ENCODE data around the gene SLC9A5.

SLC9A5 gene

GRCh38 chr16:67270931-67271338, 22.2 kb downstream of the SLC9A5 start:
- Histone ChIP-seq H3K9me3 (no peaks in the 10 kb centered on the region), H3K4me3 (ENCODE audit: low read depth, low read length) (no peak overlapping the region), H3K36me3 (no peaks in the 10 kb centered on the region), H3K4me1 (no peaks in the 10 kb centered on the region), H3K27me3 (peaks cover 3% of the 10 kb centered on the region; the same call in 1 of the 2 replicates)
- TF ChIP-seq CTCF (IDR thresholded peaks at IDR 0.05; ENCODE audit: low read depth, low read length) = no peak
- no peak for DNase-seq

- no peak overlapping the region for H3K4me3 ChIP-seq (ENCODE audit: low read depth, low read length)
- no peaks in the 10 kb centered on the region for H3K4me1 ChIP-seq
- peaks cover 3% of the 10 kb centered on the region; the same call in 1 of the 2 replicates for H3K27me3 ChIP-seq
- DNase-seq = no peak
- TF ChIP-seq CTCF (IDR thresholded peaks at IDR 0.05; ENCODE audit: low read depth, low read length) = no peak
- no peaks in the 10 kb centered on the region for H3K36me3 ChIP-seq
- no peaks in the 10 kb centered on the region for H3K9me3 ChIP-seq
Measured at GRCh38 chr16:67271446-67271845, 22.7 kb downstream of the SLC9A5 start.

GRCh38 chr16:67275321-67275720, 26.5 kb downstream of the SLC9A5 start:
- no peaks in the 10 kb centered on the region for H3K27me3 ChIP-seq
- no peak for TF ChIP-seq CTCF (IDR thresholded peaks at IDR 0.05; ENCODE audit: low read depth, low read length)
- DNase-seq = no peak
- no peaks in the 10 kb centered on the region for H3K4me1 ChIP-seq
- no peaks in the 10 kb centered on the region for H3K9me3 ChIP-seq
- no peaks in the 10 kb centered on the region; the same call in 1 of the 2 replicates for H3K36me3 ChIP-seq
- H3K4me3 ChIP-seq (ENCODE audit: low read depth, low read length) = no peak overlapping the region

- Histone ChIP-seq H3K36me3 (no peaks in the 10 kb centered on the region; the same call in 1 of the 2 replicates), H3K4me3 (ENCODE audit: low read depth, low read length) (no peak overlapping the region), H3K4me1 (no peaks in the 10 kb centered on the region), H3K9me3 (no peaks in the 10 kb centered on the region), H3K27me3 (no peaks in the 10 kb centered on the region)
- DNase-seq = no peak
- no peak for TF ChIP-seq CTCF (IDR thresholded peaks at IDR 0.05; ENCODE audit: low read depth, low read length)
Measured at GRCh38 chr16:67277294-67277998, 28.7 kb downstream of the SLC9A5 start.

GRCh38 chr16:67277999-67278772, 29.4 kb downstream of the SLC9A5 start:
- Histone ChIP-seq H3K27me3 (no peaks in the 10 kb centered on the region), H3K4me3 (ENCODE audit: low read depth, low read length) (peak overlapping the region; percentile 59), H3K9me3 (no peaks in the 10 kb centered on the region), H3K36me3 (no peaks in the 10 kb centered on the region; the same call in 1 of the 2 replicates), H3K4me1 (no peaks in the 10 kb centered on the region)
- no peak for TF ChIP-seq CTCF (IDR thresholded peaks at IDR 0.05; ENCODE audit: low read depth, low read length)
- no peak for DNase-seq

Measured in BE2C (cell line).